Activated naive CD8-positive, alpha-beta T cell treated with anti-CD3 and anti-CD28 coated beads, Interleukin-2, amount 50 U/mL, for 16 hours (primary cell): ENCODE results near the gene UBE4A.
"Not testable (repeated sequence)": the region's sequence is repeated elsewhere in the genome, so short reads cannot be mapped to it uniquely, and the experiment has no call there.

Experiments
- DNase-seq: peaks from one replicate; pipeline ENCODE4 v3.0.0-alpha.2; 2020; ENCODE audit warnings: low read depth, low spot score

The UBE4A gene

DNA sequence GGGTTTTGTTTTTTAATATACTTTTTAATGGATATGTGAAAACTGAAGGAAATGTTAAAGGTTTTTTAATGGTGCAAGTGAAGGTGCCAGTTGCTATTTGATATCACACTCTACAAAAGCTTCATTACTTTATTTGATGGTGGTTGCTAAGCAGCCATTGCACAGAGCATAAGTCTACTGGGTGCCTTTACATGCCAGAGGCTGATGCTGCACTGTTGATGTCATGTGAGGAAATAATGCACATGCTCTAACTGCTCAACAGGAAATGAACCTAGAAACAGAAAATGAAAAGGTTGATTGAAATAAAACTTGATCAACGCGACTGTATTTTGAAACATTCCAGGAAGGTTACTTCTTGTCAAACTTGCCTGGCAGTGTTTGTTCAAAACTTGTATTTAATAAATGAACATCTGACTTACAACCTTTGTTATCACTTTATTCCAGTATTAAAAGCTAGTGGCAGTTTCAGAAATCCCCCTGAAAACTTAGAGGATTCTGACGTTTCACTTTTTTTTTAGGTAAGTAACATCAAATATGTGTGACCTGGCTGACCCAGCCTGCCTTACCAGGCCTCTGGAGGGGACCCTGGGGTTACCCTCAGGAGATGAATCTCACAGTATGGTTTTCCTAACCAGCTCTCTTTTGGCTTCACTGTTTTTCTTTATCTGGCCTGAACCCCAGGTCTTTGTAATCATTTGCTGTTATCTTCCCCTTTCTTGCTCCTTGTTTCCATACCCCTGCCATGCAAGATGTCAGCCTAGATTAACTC lies 39.6 kb downstream of the UBE4A start:
- DNase-seq, result peak; percentile 6

DNA sequence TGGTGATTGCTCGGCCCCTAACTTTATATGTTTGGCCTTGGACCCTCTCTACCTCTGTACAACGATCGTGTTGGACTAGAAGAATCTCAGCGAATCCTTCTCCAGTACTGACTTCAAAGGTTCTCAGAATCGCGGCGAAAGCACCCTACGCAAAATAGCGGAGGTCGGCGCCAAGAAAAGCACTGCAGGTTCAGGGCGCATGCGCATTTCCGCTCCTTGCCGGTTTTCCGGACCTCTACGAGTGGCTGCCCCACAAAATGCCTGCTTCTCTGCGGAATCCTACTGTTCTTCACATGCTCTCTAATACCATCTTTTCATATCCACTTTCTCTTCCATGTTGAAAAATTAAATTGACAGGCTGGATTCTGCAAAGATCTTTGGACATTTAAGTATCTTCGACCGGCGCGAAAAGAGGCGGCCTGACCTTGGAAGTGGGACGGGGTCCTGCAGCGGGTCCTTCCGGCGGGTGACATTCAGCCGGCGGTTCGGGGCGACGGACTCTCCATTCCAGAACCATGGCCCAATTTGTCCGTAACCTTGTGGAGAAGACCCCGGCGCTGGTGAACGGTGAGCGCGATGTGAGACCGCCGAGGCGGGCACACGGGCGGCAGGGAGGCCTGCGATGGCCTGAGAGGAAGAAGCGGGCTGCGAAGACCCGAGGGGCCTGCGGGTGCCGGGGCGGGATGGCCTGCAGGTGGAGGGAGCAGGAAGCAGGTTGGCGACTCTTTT lies 41.9 kb downstream of the UBE4A start, which contains the start of gene ATP5MG:
Gene ATP5MG, plus strand, starts transcription at position 456 of the 729 bp plus-strand sequence. Its CDS starts 60 bp downstream, at position 516.
- peak; percentile 83 for DNase-seq

DNA sequence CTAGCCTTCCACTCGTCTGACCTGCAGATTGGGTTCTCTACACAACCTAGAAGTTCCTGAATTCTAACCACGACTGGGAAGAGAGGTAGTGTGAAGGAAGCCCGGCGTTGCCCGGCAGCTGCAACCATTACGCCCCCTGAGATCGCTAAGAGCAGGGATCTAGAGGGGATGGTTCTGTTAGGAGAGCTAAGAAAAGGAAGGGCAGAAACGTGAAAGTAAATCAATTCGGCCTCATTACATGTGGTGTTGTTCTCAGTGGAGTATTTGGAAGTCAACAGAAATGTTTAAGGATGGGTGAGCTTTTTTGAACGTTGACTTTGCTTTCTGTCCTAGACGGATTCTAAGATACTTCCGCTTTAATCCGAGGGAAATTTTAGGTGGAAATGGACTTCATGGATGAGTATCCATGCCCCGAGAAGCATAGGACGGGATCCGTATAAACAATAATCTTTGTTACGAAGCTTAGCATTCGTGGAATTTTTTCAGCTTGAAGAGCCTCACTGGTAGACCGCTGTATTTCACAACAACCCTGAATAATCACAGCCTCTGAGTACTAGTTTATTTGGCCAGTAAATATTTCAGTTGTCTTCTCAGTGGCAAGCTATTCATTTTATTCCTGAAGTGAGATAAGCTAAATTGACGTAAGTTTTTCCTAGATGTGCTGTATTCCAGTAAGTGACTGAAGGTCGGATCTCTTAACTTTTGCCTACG lies 42.6 kb downstream of the UBE4A start:
- DNase-seq, result no peak

GRCh38 chr11:118402594-118402993 lies 43.2 kb downstream of the UBE4A start:
- DNase-seq, result not testable (repeated sequence)

DNA sequence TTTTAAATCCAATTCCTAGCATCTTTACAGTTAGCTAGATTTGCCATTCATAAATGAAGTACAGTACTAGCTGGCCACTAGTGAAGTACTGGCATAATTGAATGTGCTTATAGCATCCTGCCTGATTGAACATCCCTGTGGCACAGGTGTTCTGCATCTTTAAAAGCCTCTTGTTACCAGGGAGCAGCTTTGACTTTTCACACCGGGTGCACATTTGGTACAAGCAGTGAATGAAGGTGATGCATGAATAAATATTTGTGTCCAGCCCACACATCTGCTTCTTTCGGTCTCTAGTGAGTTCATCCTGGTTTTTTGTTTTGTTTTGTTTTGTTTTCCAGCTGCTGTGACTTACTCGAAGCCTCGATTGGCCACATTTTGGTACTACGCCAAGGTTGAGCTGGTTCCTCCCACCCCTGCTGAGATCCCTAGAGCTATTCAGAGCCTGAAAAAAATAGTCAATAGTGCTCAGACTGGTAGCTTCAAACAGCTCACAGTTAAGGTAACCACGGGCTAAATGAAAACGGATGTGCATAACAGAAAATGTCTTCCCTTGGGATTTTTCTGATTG lies 47.3 kb downstream of the UBE4A start:
- DNase-seq, result no peak

DNA sequence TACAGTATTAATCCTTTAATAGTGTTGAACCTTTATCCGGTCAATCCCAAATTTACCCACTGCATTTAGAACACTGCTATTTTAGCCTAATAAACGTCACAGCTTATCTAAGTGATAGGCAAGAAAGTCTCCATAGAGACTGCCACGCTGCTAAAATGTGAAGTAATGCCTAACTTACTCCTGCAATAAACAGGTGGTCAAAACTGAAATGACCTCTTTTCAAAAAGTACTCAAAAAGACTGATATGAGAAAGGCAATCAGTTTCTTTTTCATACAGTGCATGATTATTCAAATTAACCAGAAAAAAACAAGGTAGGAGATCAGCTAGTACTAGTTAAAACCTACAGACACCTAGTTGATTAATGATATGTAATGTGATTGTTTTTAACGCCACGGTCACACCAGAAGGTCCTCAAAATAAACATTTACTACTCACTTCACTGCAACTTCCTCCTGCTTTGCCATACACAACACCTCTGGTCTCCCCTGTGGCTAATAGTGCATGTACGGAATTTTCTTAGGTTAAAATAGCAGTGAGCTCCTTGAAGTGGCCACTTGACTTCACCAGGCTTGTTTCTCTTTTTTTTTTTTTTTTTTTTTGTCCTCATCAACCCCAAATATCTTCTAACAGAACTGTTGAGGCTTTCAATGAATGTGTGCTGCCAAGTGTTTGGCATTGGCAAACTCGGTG lies 50.8 kb downstream of the UBE4A start:
- DNase-seq, result no peak

DNA sequence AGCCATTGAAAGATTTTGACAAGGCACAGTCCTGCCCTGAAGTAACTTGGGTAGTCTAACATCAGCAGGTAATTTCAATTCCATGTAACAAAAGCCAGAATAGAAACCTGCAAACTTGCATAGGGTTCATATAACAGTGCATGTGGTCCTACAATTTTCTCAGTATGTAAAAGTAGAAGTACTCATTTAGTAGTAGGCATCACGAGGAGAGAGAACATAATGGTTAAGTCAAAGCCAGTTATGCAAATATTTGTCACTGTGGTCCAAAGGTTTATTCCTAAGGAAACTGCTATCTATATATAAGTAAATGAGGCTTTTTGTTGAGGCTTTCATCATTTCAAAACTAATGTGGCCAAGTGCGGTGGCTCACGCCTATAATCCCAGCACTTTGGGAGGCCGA lies 52.1 kb downstream of the UBE4A start:
- DNase-seq, result no peak

- no peak for DNase-seq
Measured at GRCh38 chr11:118412921-118413320, 53.5 kb downstream of the UBE4A start.

- DNase-seq, result no peak
Measured at GRCh38 chr11:118415062-118415738, 55.8 kb downstream of the UBE4A start.

DNA sequence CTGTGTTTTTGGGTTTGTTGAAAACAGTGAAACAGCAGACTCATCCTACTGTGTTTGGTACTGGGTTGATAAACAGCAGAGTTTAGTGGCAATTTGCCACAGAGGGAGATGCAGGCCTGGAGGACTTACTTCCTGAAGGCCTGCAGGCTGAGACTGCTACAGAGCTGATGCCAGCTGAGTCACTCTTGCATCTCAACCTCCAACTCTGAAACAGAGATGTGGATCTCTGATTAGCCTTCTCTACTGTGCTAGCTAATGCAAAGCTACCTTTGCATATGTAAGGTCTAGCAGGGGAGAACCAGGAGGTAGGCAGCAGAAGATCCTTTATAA lies 56.3 kb downstream of the UBE4A start:
- no peak for DNase-seq

GRCh38 chr11:118416900-118417299 lies 57.5 kb downstream of the UBE4A start:
- DNase-seq, result not testable (repeated sequence)

GRCh38 chr11:118417801-118418200 lies 58.4 kb downstream of the UBE4A start:
- no peak for DNase-seq

GRCh38 chr11:118418766-118419165 lies 59.4 kb downstream of the UBE4A start:
- DNase-seq, result no peak

DNA sequence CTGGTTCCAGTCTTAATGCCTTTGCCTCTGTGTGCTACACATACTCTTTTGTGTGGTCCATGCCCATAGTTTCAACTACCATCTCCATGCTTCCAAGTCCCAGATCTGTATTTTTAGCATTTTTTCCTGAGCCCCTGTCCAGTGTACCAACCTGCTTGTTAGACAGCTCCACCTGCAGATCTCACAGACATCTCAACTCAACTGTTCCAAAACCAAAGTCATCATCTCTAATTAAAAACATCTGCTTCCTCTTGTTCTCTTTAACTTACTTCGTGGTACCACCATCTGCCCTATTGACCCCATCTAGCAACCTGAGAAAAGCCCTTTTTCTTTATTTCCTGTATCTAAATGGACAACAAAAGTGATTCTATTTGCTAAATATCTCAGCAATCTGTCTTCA lies 68.3 kb downstream of the UBE4A start:
- no peak for DNase-seq

- no peak for DNase-seq
Measured at GRCh38 chr11:118430956-118431355, 71.6 kb downstream of the UBE4A start.

DNA sequence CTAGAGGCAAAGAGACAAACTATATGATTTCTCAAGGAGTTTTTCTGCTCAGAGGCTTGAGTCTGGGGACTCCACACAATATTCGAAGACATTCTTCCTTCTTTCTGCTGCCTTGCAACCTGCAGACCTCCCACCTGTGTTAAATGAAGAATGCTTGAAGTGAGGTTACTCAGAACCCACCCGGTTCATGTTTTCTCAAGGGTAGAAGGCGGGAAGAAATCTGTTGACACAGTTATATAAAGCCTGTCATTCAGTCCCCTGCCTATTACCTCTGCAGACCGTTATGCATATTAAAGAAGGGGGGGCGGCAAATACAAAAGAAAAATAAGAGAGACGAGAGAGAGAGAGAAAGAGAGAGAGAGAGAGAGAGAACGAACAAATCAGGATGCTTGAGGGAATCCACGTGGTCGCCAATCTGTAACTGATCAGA lies 74.7 kb downstream of the UBE4A start:
- DNase-seq, result no peak

GRCh38 chr11:118434553-118435289 lies 75.3 kb downstream of the UBE4A start:
- DNase-seq, result no peak

DNA sequence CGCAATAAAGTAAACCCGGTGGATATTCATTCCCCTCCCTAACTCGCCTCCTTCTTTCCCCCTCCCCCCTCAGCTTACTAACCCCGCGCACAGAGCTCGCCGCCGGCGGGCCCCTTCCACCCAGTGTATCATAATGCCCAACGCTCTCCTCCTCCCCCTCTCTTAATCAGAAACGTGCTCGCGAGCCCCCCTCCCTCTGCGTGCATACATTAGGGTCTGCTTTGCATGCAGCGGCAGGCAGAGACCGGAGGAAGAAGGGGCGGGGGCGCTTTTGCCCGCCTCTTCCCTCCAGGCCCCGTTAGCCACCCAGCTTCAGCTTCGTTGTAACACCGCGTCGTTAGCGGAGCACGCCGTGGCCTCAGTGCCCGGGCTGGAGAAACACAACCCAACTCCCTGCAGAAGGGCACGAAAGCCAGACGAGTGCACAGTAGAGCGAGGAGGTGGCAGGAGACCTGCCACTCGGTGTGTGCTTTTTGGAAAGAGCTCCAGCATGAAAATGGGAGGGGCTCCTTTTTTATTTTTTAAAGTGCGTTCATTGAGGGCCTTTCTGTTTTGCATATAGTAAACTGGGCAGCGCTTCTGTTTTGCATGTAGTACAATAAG lies 76.0 kb downstream of the UBE4A start:
- no peak for DNase-seq

DNA sequence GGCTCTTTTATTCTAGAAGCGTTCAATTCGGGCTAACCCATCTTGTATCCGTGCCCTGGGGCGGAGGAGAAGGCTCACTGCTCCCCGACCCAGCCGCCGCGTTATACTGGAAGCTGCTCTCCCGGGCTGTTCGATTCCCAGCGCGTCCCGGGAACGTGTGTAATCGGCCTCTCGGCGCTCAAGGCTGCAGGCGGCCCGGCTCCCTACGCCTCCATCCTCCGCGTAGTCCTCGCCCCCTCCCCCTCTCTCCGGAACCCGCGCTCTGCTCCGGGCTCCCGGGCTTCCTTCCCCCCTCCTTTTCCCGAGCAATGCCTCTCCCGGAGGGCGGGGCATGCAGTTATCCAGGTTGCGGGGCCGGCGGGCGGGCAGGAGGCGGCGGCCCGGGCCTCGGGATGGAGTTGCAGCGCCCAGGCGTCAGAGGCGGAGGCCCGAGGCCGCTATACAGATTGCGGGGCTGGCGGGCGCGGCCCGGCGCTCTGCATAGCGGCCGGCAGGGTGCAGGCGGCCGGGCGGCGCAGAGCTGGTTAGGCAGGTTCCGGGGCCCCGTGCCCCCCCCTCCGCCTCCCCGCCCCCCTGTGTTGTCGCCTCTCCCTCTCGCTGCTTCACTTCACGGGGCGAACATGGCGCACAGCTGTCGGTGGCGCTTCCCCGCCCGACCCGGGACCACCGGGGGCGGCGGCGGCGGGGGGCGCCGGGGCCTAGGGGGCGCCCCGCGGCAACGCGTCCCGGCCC lies 76.7 kb downstream of the UBE4A start, which contains the start of gene KMT2A:
Gene KMT2A, plus strand, starts transcription at position 600 of the 732 bp plus-strand sequence. Its CDS starts 21 bp downstream, at position 621.
- DNase-seq, result peak; percentile 80
